Keratinocyte (primary cell): ENCODE results near the gene SEL1L3. TPM values are rescaled to one million over a fixed set of nuclear protein-coding genes. Genes with fewer than 3 reads are reported as not detected.
"Not testable (repeated sequence)": the region's sequence is repeated elsewhere in the genome, so short reads cannot be mapped to it uniquely, and the experiment has no call there.

Source experiments
- DNase-seq: peaks from one replicate; pipeline ENCODE4 v3.0.0-alpha.2; 2011; ENCODE audit warnings: low read depth, missing footprints, low spot score
- FAIRE-seq: peaks from 2 replicates; lab custom pipeline; 2011; peaks lifted over from hg19 to GRCh38; lab: Jason Lieb, UNC
- H2AFZ ChIP-seq: 2 replicates; pipeline ENCODE4 v1.6.0; 2012; ENCODE audit warnings: low read length, control low read depth, inconsistent platforms; ENCODE audit not compliant: control insufficient read depth
- H3K27ac ChIP-seq: 2 replicates; pipeline ENCODE4 v1.5.1; 2011; ENCODE audit warnings: low read length; ENCODE audit not compliant: control insufficient read depth, insufficient read depth
- H3K27me3 ChIP-seq: 3 replicates; pipeline ENCODE4 v1.6.0; 2011; ENCODE audit warnings: low read length; ENCODE audit not compliant: control insufficient read depth, insufficient read depth; ENCODE audit errors: extremely low read depth
- H3K36me3 ChIP-seq, 2 experiments: 2 replicates in 1 of 2; 3 replicates in 1 of 2; pipeline ENCODE4 v1.5.1; 2011; ENCODE audit warnings: low read length in 2 of 2, mild to moderate bottlenecking in 1 of 2; ENCODE audit not compliant: control insufficient read depth in 2 of 2, insufficient read depth in 2 of 2; ENCODE audit errors: extremely low read depth in 1 of 2
- H3K4me1 ChIP-seq: 3 replicates; pipeline ENCODE4 v1.5.1; 2011; ENCODE audit warnings: low read length; ENCODE audit not compliant: control insufficient read depth, insufficient read depth; ENCODE audit errors: extremely low read depth
- H3K4me2 ChIP-seq: 3 replicates; pipeline ENCODE4 v1.6.0; 2011; ENCODE audit warnings: low read depth, low read length; ENCODE audit not compliant: control insufficient read depth, insufficient read depth; ENCODE audit errors: extremely low read depth
- H3K4me3 ChIP-seq, 3 experiments: fragments of 200-600 bp in 1 of 3; sonication (generic) in 1 of 3; 2 replicates in 2 of 3; 3 replicates in 1 of 3; pipeline ENCODE4 v1.5.1; 2011 to 2016; ENCODE audit warnings: low read length in 3 of 3, mild to moderate bottlenecking in 3 of 3, control low read depth in 2 of 3, inconsistent platforms in 1 of 3, low read depth in 1 of 3, mixed read lengths in 1 of 3, mixed run types in 1 of 3, moderate library complexity in 1 of 3; ENCODE audit not compliant: control insufficient read depth in 2 of 3, insufficient read depth in 2 of 3; ENCODE audit errors: extremely low read depth in 1 of 3
- H3K79me2 ChIP-seq: 2 replicates; pipeline ENCODE4 v1.6.0; 2012; ENCODE audit warnings: low read length; ENCODE audit not compliant: control insufficient read depth, insufficient read depth
- H3K9ac ChIP-seq: 3 replicates; pipeline ENCODE4 v1.6.0; 2011; ENCODE audit warnings: low read length; ENCODE audit not compliant: control insufficient read depth, insufficient read depth; ENCODE audit errors: extremely low read depth
- H3K9me1 ChIP-seq: 3 replicates; pipeline ENCODE4 v1.6.0; 2011; ENCODE audit warnings: low read length; ENCODE audit not compliant: control insufficient read depth, insufficient read depth; ENCODE audit errors: extremely low read depth
- H3K9me3 ChIP-seq: 2 replicates; pipeline ENCODE4 v1.5.1; 2012; ENCODE audit warnings: low read depth, low read length; ENCODE audit not compliant: control insufficient read depth
- H4K20me1 ChIP-seq: 3 replicates; pipeline ENCODE4 v1.6.0; 2011; ENCODE audit warnings: low read length; ENCODE audit not compliant: control insufficient read depth, insufficient read depth; ENCODE audit errors: extremely low read depth
- EZH2 ChIP-seq: IDR thresholded peaks from one replicate; pipeline ENCODE4 v1.6.1; 2012; ENCODE audit warnings: inconsistent platforms, mild to moderate bottlenecking, low read length, moderate library complexity
- dilution Hi-C: fragments of 300-500 bp; cut with MboI; formaldehyde crosslinking; loops from one replicate; pipeline ENCODE4 v1.7.0; 2020; ENCODE audit warnings: low sequenced_read_pairs; ENCODE audit not compliant: extremely low pct_ligation_motif_present
- polyA plus RNA-seq, 5 experiments: library from polyadenylated mRNA; depleted of rRNA in 3 of 5; stranded (reverse) in 3 of 5; stranded (forward) in 1 of 5; unstranded in 1 of 5; fragments of >200 nt; gene quantifications; 1 replicate in 1 of 5; 2 replicates in 3 of 5; 3 replicates in 1 of 5; pipeline versions ENCODE4 v1.2.1 to v1.2.3, GENCODE V29; 2011 to 2012; ENCODE audit warnings: missing spikeins in 2 of 5, low read depth in 1 of 5, low replicate concordance in 1 of 5
- TF ChIP-seq, protein P1 (sequence below), 3 experiments: IDR thresholded peaks in 1 of 3; conservative IDR thresholded peaks in 1 of 3; optimal IDR thresholded peaks in 1 of 3; 2 replicates in 2 of 3; 3 replicates in 1 of 3; pipeline versions ENCODE3 to v1.5.1; 2011; ENCODE audit warnings: low read length in 3 of 3, mild to moderate bottlenecking in 3 of 3, moderate library complexity in 2 of 3, control low read depth in 1 of 3, inconsistent platforms in 1 of 3; ENCODE audit not compliant: insufficient read depth in 2 of 3; ENCODE audit errors: extremely low read depth in 1 of 3

The SEL1L3 gene
- polyA plus RNA-seq, 1 donor (not counting 4 experiments of a cell fraction or from before 2014, with no cell fraction given): 67.9 TPM

DNA sequence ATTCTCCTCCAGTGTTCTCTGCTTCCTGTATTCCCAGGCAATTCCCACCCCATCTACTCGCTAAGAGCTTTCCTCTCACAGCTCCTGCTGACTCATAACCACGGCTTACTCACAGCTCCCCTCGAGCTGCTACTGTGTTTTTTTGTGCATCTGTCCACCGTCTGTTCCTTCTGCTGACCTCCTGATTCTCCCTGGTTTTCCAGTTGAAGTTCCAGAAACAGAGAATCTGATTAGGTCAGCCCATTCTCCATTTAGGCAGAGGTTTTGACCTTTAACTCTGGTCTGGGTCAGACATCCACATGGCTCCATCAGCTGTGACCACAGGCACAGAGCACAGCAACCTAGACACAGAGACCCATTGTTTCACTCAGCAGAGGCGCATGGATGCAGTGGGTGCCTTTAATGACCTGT lies 45.7 kb upstream of the SEL1L3 start:
- Histone ChIP-seq H3K9ac (no peak overlapping the region), H3K79me2 (no peaks in the 10 kb centered on the region), H3K4me3 (no peak overlapping the region), H3K9me3 (no peaks in the 10 kb centered on the region), H3K36me3 (no peaks in the 10 kb centered on the region), H3K27me3 (no peaks in the 10 kb centered on the region), H3K4me1 (peaks cover 9% of the 10 kb centered on the region), H3K27ac (peak overlapping the region; percentile 15), H3K4me2 (peak overlapping the region; percentile 60), H4K20me1 (no peaks in the 10 kb centered on the region), H3K9me1 (no peaks in the 10 kb centered on the region), H2AFZ (no peak overlapping the region)
- peak; percentile 41 for DNase-seq
- TF ChIP-seq, protein P1, sequence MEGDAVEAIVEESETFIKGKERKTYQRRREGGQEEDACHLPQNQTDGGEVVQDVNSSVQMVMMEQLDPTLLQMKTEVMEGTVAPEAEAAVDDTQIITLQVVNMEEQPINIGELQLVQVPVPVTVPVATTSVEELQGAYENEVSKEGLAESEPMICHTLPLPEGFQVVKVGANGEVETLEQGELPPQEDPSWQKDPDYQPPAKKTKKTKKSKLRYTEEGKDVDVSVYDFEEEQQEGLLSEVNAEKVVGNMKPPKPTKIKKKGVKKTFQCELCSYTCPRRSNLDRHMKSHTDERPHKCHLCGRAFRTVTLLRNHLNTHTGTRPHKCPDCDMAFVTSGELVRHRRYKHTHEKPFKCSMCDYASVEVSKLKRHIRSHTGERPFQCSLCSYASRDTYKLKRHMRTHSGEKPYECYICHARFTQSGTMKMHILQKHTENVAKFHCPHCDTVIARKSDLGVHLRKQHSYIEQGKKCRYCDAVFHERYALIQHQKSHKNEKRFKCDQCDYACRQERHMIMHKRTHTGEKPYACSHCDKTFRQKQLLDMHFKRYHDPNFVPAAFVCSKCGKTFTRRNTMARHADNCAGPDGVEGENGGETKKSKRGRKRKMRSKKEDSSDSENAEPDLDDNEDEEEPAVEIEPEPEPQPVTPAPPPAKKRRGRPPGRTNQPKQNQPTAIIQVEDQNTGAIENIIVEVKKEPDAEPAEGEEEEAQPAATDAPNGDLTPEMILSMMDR (optimal IDR thresholded peaks at IDR 0.05 in 1 of 3, IDR thresholded peaks at IDR 0.05 in 1 of 3, conservative IDR thresholded peaks at IDR 0.05 in 1 of 3; ENCODE audit: extremely low read depth in 1 of 3, insufficient read depth in 2 of 3, low read length in 3 of 3): no peak
- TF ChIP-seq EZH2: no peak
- dilution Hi-C loops: no loop called here
- peak; percentile 96 for FAIRE-seq

DNA sequence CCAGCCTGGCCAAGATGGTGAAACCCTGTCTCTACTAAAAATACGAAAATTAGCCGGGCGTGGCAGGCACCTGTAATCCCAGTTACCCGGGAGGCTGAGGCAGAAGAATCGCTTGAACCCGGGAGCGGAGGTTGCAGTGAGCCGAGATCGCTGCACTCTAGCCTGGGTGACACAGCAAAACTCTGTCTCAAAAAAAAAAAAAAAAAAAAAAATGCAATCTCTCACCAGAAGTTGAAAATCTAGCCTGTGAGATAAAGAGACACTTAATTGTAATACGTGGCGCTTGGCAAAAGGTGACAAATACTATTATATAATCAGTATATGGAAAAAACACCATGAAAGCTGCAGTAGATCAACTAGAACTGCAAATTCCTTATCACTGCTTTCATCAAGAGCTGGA lies 43.3 kb upstream of the SEL1L3 start:
- H3K4me1 ChIP-seq, H3K79me2 ChIP-seq, H3K9me3 ChIP-seq, H3K4me2 ChIP-seq, DNase-seq, H2AFZ ChIP-seq, H3K9ac ChIP-seq, H3K9me1 ChIP-seq, H3K36me3 ChIP-seq, H3K4me3 ChIP-seq, H3K27me3 ChIP-seq, FAIRE-seq, H3K27ac ChIP-seq, H4K20me1 ChIP-seq, dilution Hi-C loops: not testable (repeated sequence)

DNA sequence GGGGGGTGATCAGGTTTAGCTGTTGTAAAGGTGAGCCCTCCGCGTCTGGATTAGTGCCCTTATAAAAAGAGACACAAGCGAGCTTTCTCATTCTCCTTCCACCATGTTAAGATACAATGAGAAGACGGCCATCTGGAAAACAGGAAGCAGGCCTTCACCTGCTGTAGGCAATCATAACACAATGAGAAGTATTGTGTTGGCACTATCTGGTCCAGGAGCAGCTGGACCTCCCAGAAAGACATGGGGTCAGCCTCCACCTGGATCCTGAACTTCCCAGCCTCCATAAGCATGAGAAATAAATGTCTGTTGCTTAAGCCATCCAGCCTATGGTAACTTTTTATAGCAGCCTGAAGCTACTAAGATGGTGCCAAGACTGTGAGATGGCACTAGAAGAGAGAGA lies 42.6 kb upstream of the SEL1L3 start:
- H3K4me1 ChIP-seq: peaks cover 4% of the 10 kb centered on the region
- no peak for FAIRE-seq
- H3K27ac ChIP-seq: no peak overlapping the region
- H3K27me3 ChIP-seq: no peaks in the 10 kb centered on the region
- H3K9me3 ChIP-seq: no peaks in the 10 kb centered on the region
- no peak overlapping the region for H3K4me2 ChIP-seq
- H3K36me3 ChIP-seq: no peaks in the 10 kb centered on the region
- H3K9ac ChIP-seq: no peak overlapping the region
- H3K4me3 ChIP-seq: no peak overlapping the region
- no peaks in the 10 kb centered on the region for H3K79me2 ChIP-seq
- TF ChIP-seq, protein P1 (optimal IDR thresholded peaks at IDR 0.05 in 1 of 3, IDR thresholded peaks at IDR 0.05 in 1 of 3, conservative IDR thresholded peaks at IDR 0.05 in 1 of 3; ENCODE audit: extremely low read depth in 1 of 3, insufficient read depth in 2 of 3, low read length in 3 of 3): no peak
- TF ChIP-seq EZH2: no peak
- no peak overlapping the region for H2AFZ ChIP-seq
- H3K9me1 ChIP-seq: no peaks in the 10 kb centered on the region
- no peak for DNase-seq
- dilution Hi-C loops: no loop called here
- no peaks in the 10 kb centered on the region for H4K20me1 ChIP-seq
